8988T (cell line): ENCODE measurements around the gene PCMTD2.
"Not testable (repeated sequence)": the region's sequence is repeated elsewhere in the genome, so short reads cannot be mapped to it uniquely, and the experiment has no call there.

Experiments
- DNase-seq: peaks from one replicate; pipeline ENCODE4 v3.0.0; 2011

The PCMTD2 gene

DNA sequence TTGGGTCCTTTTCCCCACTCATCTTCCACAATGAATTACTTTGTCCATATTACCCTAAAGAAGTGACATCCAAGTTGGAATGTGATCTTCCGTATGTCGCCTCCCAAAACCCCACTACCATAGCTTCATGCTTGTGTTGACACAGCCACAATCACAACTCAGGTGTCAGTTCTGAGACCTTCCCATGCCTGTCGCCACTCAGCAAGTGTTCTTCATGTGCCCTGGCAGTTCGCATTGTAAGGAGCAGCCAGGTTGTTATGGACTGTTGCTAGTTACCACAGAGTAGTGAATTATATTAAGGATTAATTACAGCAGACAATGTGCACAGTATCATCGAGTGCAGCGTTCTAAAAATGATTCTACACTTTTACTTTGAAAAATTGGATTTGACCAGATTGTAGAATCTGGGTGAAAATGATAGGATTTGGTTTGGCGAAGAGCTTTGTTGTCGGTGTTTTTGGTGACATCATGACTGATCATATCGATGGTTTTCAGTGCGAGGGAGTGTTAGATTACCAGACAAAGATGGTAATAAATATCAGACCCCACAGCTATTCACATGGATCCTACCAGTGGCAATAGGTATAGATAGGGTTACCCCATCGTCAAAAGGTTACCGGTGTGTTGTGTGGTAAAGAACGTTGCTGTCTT is 1.7 kb downstream of the PCMTD2 start:
- no peak for DNase-seq

- DNase-seq, result no peak
These were observed 2.7 kb downstream of the PCMTD2 start for GRCh38 chr20:64258071-64258823.

- no peak for DNase-seq
These were observed 4.7 kb downstream of the PCMTD2 start for GRCh38 chr20:64260239-64260638.

GRCh38 chr20:64261138-64261537 is 5.6 kb downstream of the PCMTD2 start:
- no peak for DNase-seq

DNA sequence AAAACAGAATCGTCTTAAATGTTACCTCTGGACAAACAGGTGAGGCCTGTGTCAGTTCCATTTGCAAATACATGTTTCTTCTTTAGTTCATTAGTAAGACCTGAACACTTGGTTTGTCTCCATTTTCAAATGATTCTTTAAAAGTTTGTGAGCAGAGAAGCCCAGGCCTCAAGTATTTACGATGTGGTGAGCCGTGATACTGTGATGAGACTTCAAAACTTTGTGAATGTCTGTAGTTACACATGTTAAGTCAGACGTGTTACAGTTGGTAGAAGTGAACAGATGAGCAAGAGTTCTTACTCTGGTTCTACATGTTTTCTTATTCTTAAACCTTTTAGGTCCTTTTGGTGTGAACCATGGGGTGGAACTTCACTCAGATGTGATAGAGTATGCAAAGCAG is 8.5 kb downstream of the PCMTD2 start:
- no peak for DNase-seq

GRCh38 chr20:64265201-64265600 is 9.7 kb downstream of the PCMTD2 start:
- DNase-seq, result no peak

DNA sequence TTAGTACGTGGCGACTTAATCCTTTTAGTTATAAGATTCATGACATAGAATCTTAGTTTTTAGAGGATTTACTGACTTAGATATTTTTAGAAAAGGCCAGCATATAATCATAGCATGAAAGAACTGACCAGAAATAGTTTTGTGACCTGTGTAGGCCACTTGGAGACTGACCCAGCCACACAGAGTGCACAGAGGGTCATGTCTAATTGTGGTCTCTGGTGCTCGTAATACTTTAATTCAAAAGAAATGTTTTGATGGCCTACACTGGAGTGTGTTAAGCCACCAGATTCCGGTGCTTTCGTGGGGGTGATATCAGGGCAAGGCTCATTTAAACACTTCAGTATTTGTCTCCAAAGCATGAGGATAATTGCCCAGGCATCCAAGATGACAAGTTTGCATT is 11.4 kb downstream of the PCMTD2 start:
- DNase-seq, result no peak

DNA sequence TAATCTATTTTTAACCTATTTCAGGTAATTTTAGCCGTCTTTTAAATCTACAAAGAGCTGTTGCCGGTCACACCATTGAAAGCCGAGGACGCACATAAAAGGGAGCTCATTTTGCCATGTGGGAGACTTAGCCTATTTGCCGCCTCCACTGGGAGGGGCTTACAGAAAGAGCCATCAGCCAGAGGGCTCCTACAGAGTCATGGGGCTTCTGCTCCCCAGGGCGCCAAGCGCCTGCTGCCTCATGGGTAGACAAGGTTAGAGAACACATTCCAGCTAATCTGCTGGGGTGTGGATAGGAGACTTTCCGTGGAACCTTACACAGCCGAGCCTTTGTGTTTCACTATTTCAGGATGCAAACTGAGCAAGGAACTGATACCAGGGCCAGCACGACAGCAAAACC is 12.6 kb downstream of the PCMTD2 start:
- DNase-seq, result no peak

DNA sequence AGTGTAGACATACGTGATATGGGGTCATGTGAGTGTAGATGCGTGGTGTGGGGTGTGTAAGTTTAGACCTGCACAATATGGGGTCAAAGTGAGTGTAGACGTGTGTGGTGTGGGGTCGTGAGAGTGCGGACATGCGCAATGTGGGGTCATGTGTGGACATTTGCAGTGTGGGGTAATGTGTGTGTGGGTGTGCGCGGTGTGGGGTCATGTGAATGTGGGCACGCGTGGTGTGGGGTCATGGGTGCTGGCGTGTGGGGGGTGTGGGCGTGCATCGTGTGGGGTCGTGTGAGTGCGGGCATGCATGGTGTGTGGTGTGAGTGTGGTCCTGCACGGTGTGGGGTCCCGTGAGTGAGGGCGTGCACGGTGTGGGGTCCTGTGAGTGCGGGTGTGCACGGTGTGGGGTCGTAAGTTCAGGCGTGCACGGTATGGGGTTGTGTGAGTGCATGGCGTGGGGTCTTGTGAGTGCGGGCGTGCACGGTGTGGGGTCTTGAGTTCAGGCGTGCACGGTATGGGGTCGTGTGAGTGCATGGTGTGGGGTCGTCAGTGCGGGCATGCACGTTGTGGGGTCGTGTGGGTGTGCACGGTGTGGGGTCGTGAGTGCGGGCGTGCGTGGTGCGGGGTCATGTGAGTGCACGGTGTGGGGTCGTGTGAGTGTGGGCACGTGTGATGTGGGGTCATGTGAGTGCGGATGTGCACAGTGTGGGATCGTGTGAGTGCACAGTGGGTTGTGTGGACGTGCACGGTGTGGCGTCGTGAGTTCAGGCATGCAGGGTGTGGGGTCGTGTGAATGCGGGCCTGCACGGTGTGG is 14.3 kb downstream of the PCMTD2 start:
- no peak for DNase-seq

DNA sequence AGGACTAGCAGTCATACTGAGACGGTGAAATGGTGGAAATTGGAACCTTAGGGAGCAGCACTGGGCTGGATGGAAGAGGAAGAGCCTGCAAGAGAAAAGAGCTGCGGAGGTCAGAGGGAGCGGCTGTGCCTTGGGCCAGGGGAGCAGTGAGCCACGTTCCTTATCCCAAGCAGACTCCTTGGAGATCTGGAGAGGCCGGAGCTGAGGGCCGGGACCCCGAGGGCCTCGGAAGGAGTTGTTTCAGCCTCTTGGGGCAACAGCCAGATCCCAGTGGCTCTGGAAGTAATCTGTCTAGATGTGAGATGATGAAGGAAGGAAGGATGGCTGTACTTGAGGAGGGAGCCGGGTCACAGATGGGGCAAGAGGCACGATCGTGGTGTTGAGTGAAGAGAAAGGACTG is 16.1 kb downstream of the PCMTD2 start:
- no peak for DNase-seq

DNA sequence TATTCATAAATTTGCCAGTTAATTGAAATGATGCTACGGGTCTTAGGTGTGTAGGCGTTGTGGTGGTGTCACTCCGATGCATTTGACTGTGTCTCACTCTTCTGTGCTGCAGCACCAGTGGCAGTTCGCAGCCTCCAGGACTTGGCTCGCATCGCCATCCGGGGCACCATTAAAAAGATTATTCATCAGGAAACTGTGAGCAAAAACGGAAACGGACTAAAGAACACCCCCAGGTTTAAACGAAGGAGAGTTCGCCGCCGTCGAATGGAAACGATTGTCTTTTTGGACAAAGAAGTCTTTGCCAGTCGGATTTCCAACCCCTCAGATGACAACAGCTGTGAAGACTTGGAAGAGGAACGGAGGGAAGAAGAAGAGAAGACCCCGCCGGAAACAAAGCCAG is 17.6 kb downstream of the PCMTD2 start:
- DNase-seq, result no peak

DNA sequence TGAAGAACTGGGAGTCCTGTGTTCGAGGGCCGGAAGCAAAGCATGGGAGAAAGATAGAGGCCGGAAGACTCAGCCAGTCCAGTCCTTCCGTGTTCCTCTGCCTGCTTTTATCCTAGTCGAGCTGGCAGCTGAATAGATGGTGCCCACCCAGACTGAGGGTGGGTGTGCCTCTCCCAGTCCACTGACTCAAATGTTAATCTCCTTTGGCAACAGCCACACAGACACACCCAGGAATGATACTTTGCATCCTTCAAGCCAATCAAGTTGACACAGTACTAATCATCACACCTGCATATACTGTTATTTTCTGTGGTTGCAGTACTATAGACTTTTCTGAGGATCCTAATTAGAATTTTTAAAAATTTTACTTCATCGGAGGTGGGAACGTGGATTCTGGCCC is 21.3 kb downstream of the PCMTD2 start:
- no peak for DNase-seq

DNA sequence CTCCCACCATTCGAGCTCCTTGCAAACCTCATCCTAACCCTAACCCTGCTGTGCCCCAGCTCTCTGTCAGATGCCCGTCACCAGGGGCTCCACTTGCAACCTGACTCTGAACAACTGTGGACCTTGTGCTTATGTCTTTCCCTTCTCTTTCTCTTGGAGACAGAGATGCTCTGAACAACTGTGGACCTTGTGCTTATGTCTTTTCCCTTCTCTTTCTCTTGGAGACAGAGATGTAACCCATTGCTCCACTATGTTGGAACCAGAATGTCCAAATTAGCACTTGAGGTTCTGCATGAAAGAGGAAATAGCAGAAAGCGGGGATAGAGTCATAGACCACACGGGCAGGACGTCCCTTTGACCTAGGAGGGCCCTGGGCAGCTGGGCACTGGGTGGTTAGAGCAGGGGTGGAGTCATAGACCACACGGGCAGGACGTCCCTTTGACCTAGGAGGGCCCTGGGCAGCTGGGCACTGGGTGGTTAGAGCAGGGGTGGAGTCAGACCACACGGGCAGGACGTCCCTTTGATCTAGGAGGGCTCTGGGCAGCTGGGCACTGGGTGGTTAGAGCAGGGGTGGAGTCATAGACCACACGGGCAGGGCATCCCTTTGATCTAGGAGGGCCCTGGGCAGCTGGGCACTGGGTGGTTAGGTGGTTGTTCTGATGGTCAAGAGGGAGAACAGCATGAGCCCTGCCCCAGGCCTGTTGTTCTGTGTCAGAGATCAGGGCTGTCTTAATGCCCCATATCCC is 22.2 kb downstream of the PCMTD2 start:
- DNase-seq, result no peak

DNA sequence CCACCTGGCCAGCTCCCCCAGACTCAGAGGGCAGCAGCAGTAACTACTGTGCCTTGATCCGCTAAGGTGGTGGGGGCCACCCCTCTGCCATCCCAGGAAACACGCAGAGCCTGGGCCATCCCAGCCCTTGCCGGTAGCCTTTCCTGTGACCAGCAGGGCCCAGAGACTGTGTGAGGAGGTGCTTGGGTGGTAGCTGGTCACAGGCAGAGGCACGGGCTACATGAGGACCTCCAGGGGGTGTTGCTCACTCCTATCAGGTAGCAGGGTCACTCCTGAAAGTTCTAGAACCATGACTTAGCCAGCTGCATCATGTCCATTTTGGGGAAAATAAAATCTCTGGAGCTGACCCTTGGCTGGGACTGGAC is 22.8 kb downstream of the PCMTD2 start:
- no peak for DNase-seq

- no peak for DNase-seq
These were observed 24.4 kb downstream of the PCMTD2 start for GRCh38 chr20:64279826-64280459.

DNA sequence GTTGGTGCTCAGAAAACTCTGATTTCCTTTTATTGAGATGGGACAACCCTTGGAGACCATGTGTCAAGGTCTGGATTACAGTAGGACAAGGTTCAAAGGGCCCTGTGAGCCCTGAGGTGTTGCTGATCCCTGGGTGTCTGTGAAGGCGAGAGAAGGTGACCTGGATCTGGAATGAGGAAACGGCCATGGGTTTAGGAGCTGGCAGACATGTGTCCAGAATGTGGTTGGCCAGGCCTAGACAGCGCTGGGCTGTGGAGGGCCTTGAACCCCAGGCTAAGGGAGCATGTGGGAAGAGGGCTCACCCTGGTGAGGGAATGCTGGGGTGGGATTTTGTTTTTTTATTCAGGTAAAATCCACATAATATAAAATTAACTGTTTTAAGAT is 24.9 kb downstream of the PCMTD2 start:
- DNase-seq, result no peak

GRCh38 chr20:64283646-64284045 is 28.1 kb downstream of the PCMTD2 start:
- DNase-seq, result no peak

DNA sequence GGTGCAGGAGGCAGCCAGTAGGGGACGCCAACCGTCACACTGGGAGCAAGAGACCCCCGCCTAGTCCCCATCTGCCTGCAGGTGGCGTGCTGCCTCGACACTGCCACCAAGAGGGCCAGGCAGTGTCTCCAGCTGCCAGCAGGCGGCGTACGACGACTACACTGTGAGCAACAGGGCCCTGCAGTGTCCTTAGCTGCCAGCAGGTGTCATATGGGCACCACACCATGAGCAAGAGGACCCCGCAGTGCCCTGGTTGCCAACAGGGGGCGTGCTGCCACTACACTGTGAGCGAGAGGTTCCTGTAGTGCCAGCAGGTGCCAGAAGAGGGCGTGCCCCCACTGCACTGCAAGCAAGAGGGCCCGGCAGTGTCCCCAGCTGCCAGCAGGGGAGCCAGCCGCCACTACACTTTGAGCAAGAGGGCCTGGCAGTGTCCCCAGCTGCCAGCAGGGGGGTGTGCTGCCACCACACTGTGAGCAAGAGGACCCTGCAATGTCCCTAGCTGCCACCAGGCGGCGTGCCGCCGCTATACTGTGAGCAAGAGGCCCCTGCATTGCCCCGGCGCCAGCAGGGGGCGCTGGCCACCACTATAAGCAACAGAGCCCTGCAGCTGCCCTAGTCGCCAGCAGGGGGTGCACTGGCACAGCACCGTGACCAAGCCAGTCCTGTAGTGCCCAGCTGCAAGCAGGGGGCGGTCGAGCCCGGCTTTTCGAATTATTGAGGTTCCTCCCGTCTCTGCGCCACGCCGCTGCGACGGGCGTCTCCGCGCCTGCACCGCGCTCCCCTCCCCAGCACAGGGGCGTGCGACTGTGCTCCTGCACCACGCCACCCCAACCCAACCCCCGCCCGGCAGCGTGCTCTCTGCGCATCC is 30.3 kb downstream of the PCMTD2 start:
- not testable (repeated sequence) for DNase-seq

DNA sequence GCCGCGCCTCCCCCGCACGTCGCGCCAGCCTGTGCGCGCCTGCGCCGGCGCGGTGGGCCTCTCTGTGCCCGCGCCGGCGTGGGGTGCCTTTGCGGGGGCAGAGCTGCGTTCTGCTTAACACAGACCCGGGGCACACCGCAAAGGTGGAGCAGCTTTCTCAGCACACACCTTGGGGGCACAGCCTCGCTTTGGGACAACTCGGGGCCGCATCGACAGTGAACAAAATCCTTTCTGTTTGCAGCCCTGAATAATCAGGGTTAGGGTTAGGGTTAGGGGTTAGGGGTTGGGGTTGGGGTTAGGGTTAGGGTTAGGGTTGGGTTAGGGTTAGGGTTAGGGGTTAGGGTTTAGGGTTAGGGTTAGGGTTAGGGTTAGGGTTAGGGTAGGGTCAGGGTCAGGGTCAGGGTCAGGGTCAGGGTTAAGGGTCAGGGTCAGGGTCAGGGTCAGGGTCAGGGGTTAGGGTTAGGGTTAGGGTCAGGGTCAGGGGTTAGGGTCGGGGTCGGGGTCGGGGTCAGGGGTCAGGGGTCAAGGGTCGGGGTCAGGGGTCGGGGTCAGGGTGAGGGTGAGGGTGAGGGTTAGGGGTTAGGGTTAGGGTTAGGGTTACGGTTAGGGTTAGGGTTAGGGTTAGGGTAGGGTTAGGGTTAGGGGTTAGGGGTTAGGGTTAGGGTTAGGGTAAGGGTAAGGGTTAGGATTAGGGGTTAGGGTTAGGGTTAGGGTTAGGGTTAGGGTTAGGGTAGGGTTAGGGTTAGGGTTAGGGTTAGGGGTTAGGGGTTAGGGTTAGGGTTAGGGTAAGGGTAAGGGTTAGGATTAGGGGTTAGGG is 31.1 kb downstream of the PCMTD2 start:
- not testable (repeated sequence) for DNase-seq

DNA sequence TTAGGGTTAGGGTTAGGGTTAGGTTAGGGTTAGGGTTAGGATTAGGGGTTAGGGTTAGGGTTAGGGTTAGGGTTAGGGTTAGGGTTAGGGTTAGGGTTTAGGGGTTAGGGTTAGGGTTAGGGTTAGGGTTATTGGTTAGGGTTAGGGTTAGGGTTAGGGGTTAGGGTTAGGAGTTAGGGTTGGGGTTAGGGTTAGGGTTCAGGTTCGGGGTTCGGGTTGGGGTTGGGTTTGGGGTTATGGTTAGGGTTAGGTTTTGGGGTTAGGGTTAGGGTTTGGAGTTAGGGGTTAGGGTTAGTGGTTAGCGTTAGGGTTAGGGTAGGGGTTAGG is 31.7 kb downstream of the PCMTD2 start:
- not testable (repeated sequence) for DNase-seq

DNA sequence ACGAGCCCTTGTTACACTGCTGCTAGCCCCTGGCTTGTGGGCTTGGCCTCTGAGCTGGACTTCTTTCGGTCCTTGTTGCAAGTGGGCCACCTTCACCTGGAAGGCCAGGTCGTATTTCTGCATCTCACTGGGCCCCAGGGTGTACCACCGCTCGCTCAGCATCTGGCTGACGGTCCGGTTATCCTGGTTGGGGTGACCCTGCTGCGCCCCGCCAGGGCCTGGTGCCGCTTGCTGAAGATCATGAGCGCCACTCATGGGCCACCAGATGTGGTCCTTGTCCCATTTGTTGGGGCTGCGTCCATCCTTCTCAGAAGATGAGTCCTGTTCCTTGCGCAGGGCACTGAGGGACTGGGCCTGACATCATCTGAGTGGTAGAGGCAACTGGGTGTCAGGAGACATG is 36.6 kb downstream of the PCMTD2 start:
- DNase-seq, result not testable (repeated sequence)
